HL-60 (cell line): ENCODE measurements around the gene ARMC2.
"Not testable (repeated sequence)": the region's sequence is repeated elsewhere in the genome, so short reads cannot be mapped to it uniquely, and the experiment has no call there.

Experiments used
- DNase-seq, 2 experiments: peaks; one replicate each; pipeline ENCODE4 v3.0.0-alpha.2; 2010 to 2020; ENCODE audit warnings: low read depth in 1 of 2, low spot score in 1 of 2
- H3K27ac ChIP-seq: fragments of 250-450 bp; sonication (Bioruptor Pico); replicated peaks from 2 replicates; pipeline ENCODE4 v1.5.1; 2020; ENCODE audit warnings: mild to moderate bottlenecking, moderate library complexity
- H3K27me3 ChIP-seq: fragments of 250-450 bp; sonication (Bioruptor Pico); 2 replicates; pipeline ENCODE4 v1.5.1; 2021; ENCODE audit warnings: mild to moderate bottlenecking, moderate library complexity; ENCODE audit not compliant: insufficient read depth, poor library complexity, severe bottlenecking
- H3K4me3 ChIP-seq: replicated peaks from 2 replicates; pipeline ENCODE4 v1.5.1; 2011; ENCODE audit warnings: mild to moderate bottlenecking, control low read depth, low read length; ENCODE audit not compliant: insufficient read depth
- CTCF ChIP-seq: IDR thresholded peaks from one replicate; pipeline ENCODE4 v1.5.1; 2011; ENCODE audit warnings: low read length, control low read depth, inconsistent platforms; ENCODE audit not compliant: insufficient read depth
- GABPA ChIP-seq: IDR thresholded peaks from 2 replicates; pipeline ENCODE4 v1.6.1; 2012; ENCODE audit warnings: low read depth
- POLR2AphosphoS5 ChIP-seq: IDR thresholded peaks from 2 replicates; pipeline ENCODE4 v1.6.1; 2012; ENCODE audit warnings: low read depth
- REST ChIP-seq: IDR thresholded peaks from 2 replicates; pipeline ENCODE4 v1.6.1; 2012; ENCODE audit warnings: low read depth; ENCODE audit not compliant: insufficient replicate concordance
- SPI1 ChIP-seq: IDR thresholded peaks from 2 replicates; pipeline ENCODE4 v1.6.1; 2012; ENCODE audit warnings: low read depth, mild to moderate bottlenecking, borderline replicate concordance

ARMC2 gene

GRCh38 chr6:108928650-108929049 lies 80.4 kb downstream of the ARMC2 start:
- Histone ChIP-seq H3K4me3 (no peak overlapping the region), H3K27me3 (no peaks in the 10 kb centered on the region), H3K27ac (no peak overlapping the region)
- no peak for DNase-seq
- TF ChIP-seq REST = no peak
- no peak for TF ChIP-seq SPI1
- no peak for TF ChIP-seq CTCF

GRCh38 chr6:108931090-108931489 lies 82.9 kb downstream of the ARMC2 start:
- not testable (repeated sequence) for DNase-seq, H3K4me3 ChIP-seq, H3K27ac ChIP-seq, H3K27me3 ChIP-seq

- Histone ChIP-seq H3K27ac (no peak overlapping the region), H3K4me3 (no peak overlapping the region), H3K27me3 (no peaks in the 10 kb centered on the region)
- no peak for TF ChIP-seq SPI1
- no peak for TF ChIP-seq CTCF
- TF ChIP-seq REST = no peak
- TF ChIP-seq GABPA = no peak
- TF ChIP-seq POLR2AphosphoS5 = no peak
- no peak for DNase-seq
Measured at GRCh38 chr6:108937170-108937569, 88.9 kb downstream of the ARMC2 start.

- TF ChIP-seq POLR2AphosphoS5 (no peak), GABPA (no peak), REST (no peak), CTCF (no peak), SPI1 (no peak)
- no peak for DNase-seq
- no peaks in the 10 kb centered on the region for H3K27me3 ChIP-seq
Measured at GRCh38 chr6:108940741-108941140, 92.5 kb downstream of the ARMC2 start.

More at GRCh38 chr6:108940741-108941140, 92.5 kb downstream of the ARMC2 start:
- no peak overlapping the region for H3K4me3 ChIP-seq
- no peak overlapping the region for H3K27ac ChIP-seq
